Measurements from ENCODE around the gene MRTFA.
"Not testable (repeated sequence)": the region's sequence is repeated elsewhere in the genome, so short reads cannot be mapped to it uniquely, and the experiment has no call there.

The MRTFA gene

GRCh38 chr22:40518840-40519239 is 117.7 kb downstream of the MRTFA start:
- no peak for DNase-seq

DNA sequence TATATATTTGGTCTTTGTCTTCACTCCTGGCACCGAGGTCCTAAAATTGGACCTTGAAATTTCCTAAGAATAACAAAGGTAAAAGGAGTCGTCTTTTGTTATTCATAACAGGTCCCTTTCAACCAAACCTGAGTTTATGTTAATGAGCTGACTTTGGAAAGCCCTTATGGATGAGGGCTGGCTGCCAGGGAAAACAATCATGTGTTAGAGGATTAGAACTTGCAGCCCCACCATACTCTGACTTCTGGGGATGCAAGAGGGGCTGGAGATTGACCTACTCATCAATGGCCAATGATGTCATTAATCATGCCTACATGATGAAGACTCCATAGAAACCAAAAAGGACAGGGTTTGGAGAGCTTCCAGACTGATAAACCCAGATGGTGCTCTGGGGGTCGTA is 118.9 kb downstream of the MRTFA start:
- no peak for DNase-seq

DNA sequence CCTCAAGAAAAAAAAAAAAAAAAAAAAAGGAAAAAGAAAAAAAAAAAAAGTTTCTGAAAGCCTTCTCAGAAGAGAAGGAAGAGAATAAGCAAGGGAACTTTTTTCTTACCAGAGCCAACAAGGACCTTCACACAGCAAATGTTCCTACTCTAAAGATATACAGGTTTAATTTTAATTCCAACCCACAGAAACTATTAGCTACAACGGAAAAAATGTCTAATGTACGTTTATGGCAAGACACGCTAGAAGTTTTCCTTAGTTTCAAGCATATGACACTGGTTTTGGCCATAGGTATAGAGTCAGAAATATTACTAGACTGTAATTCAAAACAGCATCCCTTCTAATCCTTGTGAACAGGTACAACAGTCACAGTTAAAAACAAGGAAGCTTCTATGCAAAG is 120.1 kb downstream of the MRTFA start:
- DNase-seq, result no peak

- DNase-seq, result no peak
Observed at GRCh38 chr22:40512426-40513136, 123.9 kb downstream of the MRTFA start.

- no peak for DNase-seq
Observed at GRCh38 chr22:40511604-40512003, 124.9 kb downstream of the MRTFA start.

- no peak for DNase-seq
Observed at GRCh38 chr22:40510631-40511364, 125.7 kb downstream of the MRTFA start.

GRCh38 chr22:40509401-40510134 is 127.0 kb downstream of the MRTFA start:
- DNase-seq, result no peak

GRCh38 chr22:40508046-40508445 is 128.5 kb downstream of the MRTFA start:
- DNase-seq, result not testable (repeated sequence)

DNA sequence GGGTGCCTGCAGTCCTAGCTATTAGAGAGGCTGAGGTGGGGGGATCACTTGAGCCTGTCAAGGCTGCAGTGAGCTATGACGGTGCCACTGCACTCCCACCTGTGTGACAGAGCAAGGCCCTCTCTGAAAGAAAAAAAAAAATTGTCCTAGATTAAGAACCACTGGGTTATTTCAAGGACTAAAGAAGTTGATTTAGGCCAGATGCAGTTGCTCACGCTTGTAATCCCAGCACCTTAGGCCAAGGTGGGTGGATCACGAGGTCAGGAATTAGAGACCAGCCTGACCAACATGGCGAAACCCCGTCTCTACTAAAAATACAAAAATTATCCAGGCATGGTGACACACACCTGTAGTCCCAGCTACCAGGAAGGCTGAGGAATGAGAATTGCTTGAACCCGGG is 129.0 kb downstream of the MRTFA start:
- DNase-seq, result no peak

- no peak for DNase-seq
Observed at GRCh38 chr22:40506762-40507161, 129.8 kb downstream of the MRTFA start.

- no peak for DNase-seq
Observed at GRCh38 chr22:40504285-40505249, 132.0 kb downstream of the MRTFA start.

- no peak for DNase-seq
Observed at GRCh38 chr22:40502919-40503318, 133.6 kb downstream of the MRTFA start.

DNA sequence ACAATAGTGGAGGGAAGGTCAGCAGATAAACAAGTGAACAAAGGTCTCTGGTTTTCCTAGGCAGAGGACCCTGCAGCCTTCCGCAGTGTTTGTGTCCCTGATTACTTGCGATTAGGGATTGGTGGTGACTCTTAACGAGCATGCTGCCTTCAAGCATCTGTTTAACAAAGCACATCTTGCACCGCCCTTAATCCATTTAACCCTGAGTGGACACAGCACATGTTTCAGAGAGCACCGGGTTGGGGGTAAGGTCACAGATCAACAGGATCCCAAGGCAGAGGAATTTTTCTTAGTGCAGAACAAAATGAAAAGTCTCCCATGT is 136.1 kb downstream of the MRTFA start:
- not testable (repeated sequence) for DNase-seq

- peak; percentile 58 for DNase-seq
Observed at GRCh38 chr22:40499209-40499623, 137.3 kb downstream of the MRTFA start.

GRCh38 chr22:40498420-40499208 is 137.9 kb downstream of the MRTFA start:
- DNase-seq, result no peak

GRCh38 chr22:40493441-40493840 is 143.1 kb downstream of the MRTFA start:
- no peak for DNase-seq

DNA sequence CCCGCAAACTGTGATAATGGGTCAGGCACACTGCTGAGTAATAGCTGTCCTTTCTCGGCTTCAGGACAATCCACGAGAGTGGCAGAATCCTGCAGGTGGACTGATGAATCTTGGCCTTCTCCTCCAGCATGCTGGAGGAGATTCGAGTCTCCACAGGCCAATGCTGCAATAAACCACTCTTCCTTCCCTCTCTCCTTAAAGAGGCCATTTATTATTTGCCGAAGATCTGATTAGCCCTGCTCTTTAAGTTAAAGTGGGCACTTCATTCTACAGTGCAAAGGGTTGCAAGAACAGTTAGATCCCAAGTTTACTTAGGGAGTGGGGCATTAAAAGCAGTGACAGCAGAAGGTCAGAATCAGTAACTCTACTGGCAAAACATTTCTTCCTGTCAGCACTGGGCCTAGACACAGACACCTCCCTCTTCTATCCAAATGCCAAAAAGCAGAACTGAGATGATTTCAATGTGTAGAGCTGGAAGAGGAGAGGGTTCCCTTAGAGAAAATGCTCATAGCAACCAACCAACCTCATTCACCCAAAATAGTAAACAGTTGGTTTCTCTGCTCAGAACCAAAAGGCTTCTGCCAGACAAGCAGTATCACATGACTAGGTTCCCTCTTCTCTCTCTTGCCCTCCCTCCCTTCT is 144.4 kb downstream of the MRTFA start:
- DNase-seq, result no peak

- DNase-seq, result peak; percentile 42
Observed at GRCh38 chr22:40487663-40488249, 148.8 kb downstream of the MRTFA start.

DNA sequence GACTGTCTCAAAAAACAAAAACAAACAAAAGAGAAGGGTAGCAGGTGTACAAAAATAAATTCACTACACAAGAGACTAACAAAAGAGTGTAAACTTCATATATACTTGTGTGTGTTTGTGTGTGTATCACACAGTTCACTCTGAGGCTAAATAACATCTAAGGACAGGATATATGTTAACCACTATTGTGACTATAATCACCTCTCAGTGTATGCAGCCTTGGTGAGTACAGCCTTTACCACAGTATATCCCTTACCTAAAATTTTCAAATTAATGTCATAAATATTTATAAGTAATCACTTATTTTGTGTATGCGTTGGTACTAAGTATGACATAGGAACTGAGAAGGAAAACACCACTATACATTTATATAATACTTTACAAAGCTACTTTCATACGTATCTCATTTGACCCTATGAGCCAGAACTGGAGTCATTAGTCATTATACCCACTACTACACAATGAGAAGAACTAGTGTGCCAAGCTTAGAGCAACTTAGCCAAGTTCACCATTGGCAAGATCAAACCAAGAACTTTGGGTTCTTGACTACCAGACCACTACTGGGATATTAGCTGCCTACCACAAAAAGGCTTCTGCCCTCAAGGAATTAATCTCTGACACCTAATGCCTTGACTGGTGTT is 149.4 kb downstream of the MRTFA start:
- no peak for DNase-seq

All from activated CD4-positive, alpha-beta T cell treated with anti-CD3 and anti-CD28 coated beads, Interleukin-2, amount 50 U/mL, for 16 hours (primary cell).